ENCODE measurements around the gene DHRS4L2. TPM values are rescaled to one million over a fixed set of nuclear protein-coding genes. Genes with fewer than 3 reads are reported as not detected.
A peak's percentile ranks its signal among the peaks of the same experiment; 100 is the strongest.
"Not testable (repeated sequence)": the region's sequence is repeated elsewhere in the genome, so short reads cannot be mapped to it uniquely, and the experiment has no call there.

The DHRS4L2 gene
- total and polyA plus RNA-seq, 7 donors, result 19.4 to 62.0 (median 30.8) TPM

- Histone ChIP-seq H3K27ac (no peak overlapping the region), H3K4me3 (no peak overlapping the region), H3K27me3 (ENCODE audit: insufficient read depth in 3 of 3, low read length in 2 of 3) (no peaks in the 10 kb centered on the region), H3K36me3 (ENCODE audit: insufficient read depth in 1 of 2, low read depth in 1 of 2) (no peaks in the 10 kb centered on the region), H3K9me3 (no peaks in the 10 kb centered on the region), H3K4me1 (peaks cover 12% of the 10 kb centered on the region)
- WGBS, 3 donors, result 65 to 71% (median 66%) methylated on average over 14 of the region's 14 CpGs
- peak in 2 of 4 donors; percentile 31 to 58 for ATAC-seq
- no peak for TF ChIP-seq CTCF (IDR thresholded peaks at IDR 0.05)
- DNase-seq, result peak; percentile 46 to 63
- intact Hi-C loops (cut with DNase I), result loop anchor here in 1 of 2 donors (2.0 kb wide), 1 partner anchor 23 kb away; no protein-coding TSS in a partner anchor
Measured at GRCh38 chr14:24037658-24038037, 48.9 kb downstream of the DHRS4L2 start.

GRCh38 chr14:24038686-24039085 is 50.0 kb downstream of the DHRS4L2 start:
- DNase-seq, result no peak
- no peak for ATAC-seq
- no peaks in the 10 kb centered on the region for H3K27me3 ChIP-seq (ENCODE audit: insufficient read depth in 3 of 3, low read length in 2 of 3)
- no peaks in the 10 kb centered on the region for H3K9me3 ChIP-seq
- intact Hi-C loops (cut with DNase I), result no loop called here
- TF ChIP-seq CTCF (IDR thresholded peaks at IDR 0.05), result no peak
- no peak overlapping the region for H3K4me3 ChIP-seq
- 86 to 92% (median 91%) methylated on average over 2 of the region's 2 CpGs for WGBS, 3 donors
- H3K36me3 ChIP-seq (ENCODE audit: insufficient read depth in 1 of 2, low read depth in 1 of 2), result no peaks in the 10 kb centered on the region
- H3K4me1 ChIP-seq, result peaks cover 3% of the 10 kb centered on the region
- H3K27ac ChIP-seq, result no peak overlapping the region

GRCh38 chr14:24040692-24041091 is 52.0 kb downstream of the DHRS4L2 start:
- no peak for TF ChIP-seq CTCF (IDR thresholded peaks at IDR 0.05)
- ATAC-seq, result no peak
- intact Hi-C loops (cut with DNase I), result no loop called here

GRCh38 chr14:24042746-24043145 is 54.0 kb downstream of the DHRS4L2 start:
- DNase-seq (no peak), ATAC-seq (peak in 3 of 4 donors; percentile 37 to 58 (median 44))
- 33 to 36% (median 36%) methylated on average over 5 of the region's 5 CpGs for WGBS, 3 donors
- no peak overlapping the region for H3K27ac ChIP-seq
- H3K4me1 ChIP-seq, result no peaks in the 10 kb centered on the region
- no peaks in the 10 kb centered on the region for H3K9me3 ChIP-seq
- no peak overlapping the region for H3K4me3 ChIP-seq
- no peaks in the 10 kb centered on the region for H3K27me3 ChIP-seq (ENCODE audit: insufficient read depth in 3 of 3, low read length in 2 of 3)
- no peaks in the 10 kb centered on the region for H3K36me3 ChIP-seq (ENCODE audit: insufficient read depth in 1 of 2, low read depth in 1 of 2)
- intact Hi-C loops (cut with DNase I), result no loop called here
- no peak for TF ChIP-seq CTCF (IDR thresholded peaks at IDR 0.05)

More at GRCh38 chr14:24040692-24041091, 52.0 kb downstream of the DHRS4L2 start:
- H3K9me3 ChIP-seq, result no peaks in the 10 kb centered on the region
- no peaks in the 10 kb centered on the region for H3K27me3 ChIP-seq (ENCODE audit: insufficient read depth in 3 of 3, low read length in 2 of 3)
- H3K4me3 ChIP-seq, result no peak overlapping the region
- DNase-seq, result no peak
- WGBS, 3 donors, result 43 to 59% (median 48%) methylated on average over 2 of the region's 2 CpGs
- no peak overlapping the region for H3K27ac ChIP-seq
- no peaks in the 10 kb centered on the region for H3K36me3 ChIP-seq (ENCODE audit: insufficient read depth in 1 of 2, low read depth in 1 of 2)
- peaks cover 3% of the 10 kb centered on the region for H3K4me1 ChIP-seq

- intact Hi-C loops (cut with DNase I); H3K4me1 ChIP-seq; DNase-seq; ATAC-seq; H3K27ac ChIP-seq; H3K9me3 ChIP-seq; H3K4me3 ChIP-seq; H3K36me3 ChIP-seq (ENCODE audit: insufficient read depth in 1 of 2, low read depth in 1 of 2): not testable (repeated sequence)
- peaks cover 0 to 22% (median 0%) of the 10 kb centered on the region in 3 donors for H3K27me3 ChIP-seq (ENCODE audit: insufficient read depth in 3 of 3, low read length in 2 of 3)
- WGBS, 3 donors, result 76 to 92% (median 82%) methylated on average over 2 of the region's 2 CpGs
Measured at GRCh38 chr14:24049002-24049401, 60.3 kb downstream of the DHRS4L2 start.

- intact Hi-C loops (cut with DNase I); H3K4me1 ChIP-seq; DNase-seq; H3K4me3 ChIP-seq; H3K27ac ChIP-seq; H3K9me3 ChIP-seq; ATAC-seq; H3K36me3 ChIP-seq (ENCODE audit: insufficient read depth in 1 of 2, low read depth in 1 of 2): not testable (repeated sequence)
- H3K27me3 ChIP-seq (ENCODE audit: insufficient read depth in 3 of 3, low read length in 2 of 3), result peaks cover 0 to 34% (median 0%) of the 10 kb centered on the region in 3 donors
- 74 to 79% (median 74%) methylated on average over 8 of the region's 8 CpGs for WGBS, 3 donors
Measured at GRCh38 chr14:24050753-24051152, 62.0 kb downstream of the DHRS4L2 start.

Data from psoas muscle (tissue), 8 donors.